ENCODE results near the gene KCNC3.

The KCNC3 gene

DNA sequence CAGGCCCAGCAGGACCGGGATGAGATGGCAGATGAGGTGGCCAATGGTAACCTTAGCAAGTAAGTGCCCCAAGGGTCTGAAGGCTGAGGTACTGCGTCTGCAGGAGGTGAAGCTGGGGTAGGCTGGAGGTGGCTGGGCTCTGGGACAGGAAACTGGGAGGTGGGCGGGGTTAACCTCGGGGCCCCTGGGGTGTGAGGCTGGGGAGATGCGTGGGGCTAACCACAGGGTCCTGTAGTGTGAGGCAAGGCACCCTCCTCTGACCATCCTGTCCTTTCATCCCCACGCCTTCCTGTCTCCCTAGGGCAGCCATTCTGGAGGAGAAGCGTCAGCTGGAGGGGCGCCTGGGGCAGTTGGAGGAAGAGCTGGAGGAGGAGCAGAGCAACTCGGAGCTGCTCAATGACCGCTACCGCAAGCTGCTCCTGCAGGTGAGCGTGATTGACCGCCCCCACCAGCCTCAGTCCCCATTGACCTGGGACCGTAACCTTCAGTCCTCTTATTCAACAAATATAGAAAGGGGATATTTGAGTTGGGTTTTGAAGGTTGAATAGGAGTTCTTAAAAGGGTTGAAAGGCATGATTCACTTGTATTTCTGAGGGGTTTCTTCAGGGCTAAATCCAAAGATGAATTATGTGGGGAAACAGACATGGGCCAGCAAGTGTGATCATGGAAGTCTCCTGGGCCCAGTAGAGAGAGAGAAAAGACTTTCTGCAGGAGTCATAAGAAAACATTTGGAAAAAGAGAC, 35.7 kb downstream of the KCNC3 start:
- Histone ChIP-seq H3K27me3 (ENCODE audit: control insufficient read depth, insufficient read depth, low read length) (no peaks in the 10 kb centered on the region), H3K4me1 (ENCODE audit: control insufficient read depth, low read depth, low read length) (peaks cover 9% of the 10 kb centered on the region), H3K4me3 (ENCODE audit: low read length) (no peak overlapping the region), H3K9ac (ENCODE audit: low read length) (no peak overlapping the region), H3K36me3 (ENCODE audit: control insufficient read depth, low read depth, low read length) (peaks cover 8% of the 10 kb centered on the region), H3K27ac (ENCODE audit: low read length) (no peak overlapping the region), H3K9me3 (ENCODE audit: control insufficient read depth, low read depth, low read length) (no peaks in the 10 kb centered on the region)

DNA sequence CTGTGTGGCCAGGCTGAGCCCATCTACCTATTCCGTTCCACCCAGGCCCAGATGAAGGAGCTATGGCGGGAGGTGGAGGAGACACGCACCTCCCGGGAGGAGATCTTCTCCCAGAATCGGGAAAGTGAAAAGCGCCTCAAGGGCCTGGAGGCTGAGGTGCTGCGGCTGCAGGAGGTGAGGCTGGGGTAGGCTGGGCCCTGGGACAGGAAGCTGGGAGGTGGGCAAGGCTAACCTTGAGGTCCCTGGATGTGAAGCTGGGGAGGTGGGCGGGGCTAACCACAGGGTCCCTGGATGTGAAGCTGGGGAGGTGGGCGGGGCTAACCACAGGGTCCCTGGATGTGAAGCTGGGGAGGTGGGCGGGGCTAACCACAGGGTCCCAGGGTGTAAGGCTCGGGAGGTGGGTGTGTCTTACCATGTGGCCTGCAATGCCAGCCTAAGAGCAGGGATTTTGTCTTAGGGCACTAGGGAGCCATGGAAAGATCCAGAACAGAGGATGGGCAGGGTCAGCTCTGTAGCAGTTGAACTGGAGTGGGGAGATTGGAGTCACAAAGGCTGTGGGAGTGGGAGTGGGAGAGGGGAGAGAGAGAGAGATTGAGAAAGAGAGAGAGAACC, 36.9 kb downstream of the KCNC3 start:
- Histone ChIP-seq H3K4me3 (ENCODE audit: low read length) (no peak overlapping the region), H3K36me3 (ENCODE audit: control insufficient read depth, low read depth, low read length) (peaks cover 11% of the 10 kb centered on the region), H3K9me3 (ENCODE audit: control insufficient read depth, low read depth, low read length) (no peaks in the 10 kb centered on the region), H3K4me1 (ENCODE audit: control insufficient read depth, low read depth, low read length) (peaks cover 9% of the 10 kb centered on the region), H3K9ac (ENCODE audit: low read length) (no peak overlapping the region), H3K27ac (ENCODE audit: low read length) (no peak overlapping the region), H3K27me3 (ENCODE audit: control insufficient read depth, insufficient read depth, low read length) (no peaks in the 10 kb centered on the region)

DNA sequence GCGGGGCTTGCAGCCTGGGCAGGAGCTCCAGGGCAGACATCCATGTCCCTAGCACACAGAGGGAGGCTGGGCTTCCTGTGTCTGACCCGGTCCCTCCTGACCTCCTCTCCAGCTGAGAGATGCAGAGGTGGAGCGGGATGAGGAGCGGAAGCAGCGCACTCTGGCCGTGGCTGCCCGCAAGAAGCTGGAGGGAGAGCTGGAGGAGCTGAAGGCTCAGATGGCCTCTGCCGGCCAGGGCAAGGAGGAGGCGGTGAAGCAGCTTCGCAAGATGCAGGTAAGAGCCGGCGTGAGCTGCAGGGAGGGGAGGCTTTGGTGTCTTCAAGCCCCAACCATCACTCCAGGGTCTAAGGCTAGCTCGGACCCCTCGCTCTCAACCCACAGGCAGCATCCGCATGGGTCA, 38.4 kb downstream of the KCNC3 start:
- H3K9ac ChIP-seq (ENCODE audit: low read length) = no peak overlapping the region
- peaks cover 19% of the 10 kb centered on the region for H3K36me3 ChIP-seq (ENCODE audit: control insufficient read depth, low read depth, low read length)

DNA sequence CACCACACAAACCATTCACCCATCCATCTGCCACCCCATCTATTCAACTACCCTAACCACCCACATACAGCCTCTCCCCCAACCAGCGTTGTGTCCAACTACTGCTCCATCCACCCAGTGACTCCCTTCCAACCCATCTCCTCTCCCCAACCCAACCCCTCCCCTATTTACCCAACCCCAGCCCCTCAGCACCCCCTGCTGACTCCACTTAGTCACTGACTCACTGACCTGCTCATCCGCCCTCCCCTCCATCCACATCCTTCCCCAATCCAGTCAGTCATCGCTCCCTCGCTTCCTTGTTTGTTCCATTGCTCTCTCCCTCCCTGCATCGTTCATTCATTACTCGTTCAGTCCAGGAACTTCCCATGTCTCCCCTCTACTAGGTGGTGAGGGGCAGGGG, 39.2 kb downstream of the KCNC3 start:
- Histone ChIP-seq H3K4me3 (ENCODE audit: low read length) (no peak overlapping the region), H3K4me1 (ENCODE audit: control insufficient read depth, low read depth, low read length) (peaks cover 9% of the 10 kb centered on the region), H3K27me3 (ENCODE audit: control insufficient read depth, insufficient read depth, low read length) (no peaks in the 10 kb centered on the region), H3K27ac (ENCODE audit: low read length) (no peak overlapping the region), H3K9ac (ENCODE audit: low read length) (no peak overlapping the region), H3K36me3 (ENCODE audit: control insufficient read depth, low read depth, low read length) (peaks cover 24% of the 10 kb centered on the region), H3K9me3 (ENCODE audit: control insufficient read depth, low read depth, low read length) (peaks cover 4% of the 10 kb centered on the region)

More for the DNA sequence above, 38.4 kb downstream of the KCNC3 start:
- Histone ChIP-seq H3K4me3 (ENCODE audit: low read length) (no peak overlapping the region), H3K9me3 (ENCODE audit: control insufficient read depth, low read depth, low read length) (no peaks in the 10 kb centered on the region), H3K4me1 (ENCODE audit: control insufficient read depth, low read depth, low read length) (peaks cover 9% of the 10 kb centered on the region), H3K27me3 (ENCODE audit: control insufficient read depth, insufficient read depth, low read length) (no peaks in the 10 kb centered on the region), H3K27ac (ENCODE audit: low read length) (no peak overlapping the region)

DNA sequence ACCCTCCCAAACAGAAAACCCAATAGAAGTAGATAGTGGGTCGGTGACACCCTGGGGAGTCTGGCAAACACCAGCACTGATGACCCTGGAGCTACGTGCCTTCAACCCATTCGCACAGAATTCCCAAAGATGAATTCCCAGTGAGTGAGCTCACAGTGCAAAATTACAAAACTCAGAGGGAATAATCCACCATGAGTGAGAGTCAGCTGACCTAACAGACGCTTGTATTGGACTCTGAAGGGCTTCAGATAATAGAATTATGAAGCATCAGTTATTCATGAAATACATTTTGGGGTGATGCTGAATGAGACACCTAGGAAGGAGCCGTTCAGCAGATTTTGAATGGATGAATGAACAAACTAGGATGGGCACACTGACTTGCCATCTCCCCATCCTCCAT, 40.2 kb downstream of the KCNC3 start:
- no peak overlapping the region for H3K4me3 ChIP-seq (ENCODE audit: low read length)
- H3K36me3 ChIP-seq (ENCODE audit: control insufficient read depth, low read depth, low read length) = peaks cover 23% of the 10 kb centered on the region

DNA sequence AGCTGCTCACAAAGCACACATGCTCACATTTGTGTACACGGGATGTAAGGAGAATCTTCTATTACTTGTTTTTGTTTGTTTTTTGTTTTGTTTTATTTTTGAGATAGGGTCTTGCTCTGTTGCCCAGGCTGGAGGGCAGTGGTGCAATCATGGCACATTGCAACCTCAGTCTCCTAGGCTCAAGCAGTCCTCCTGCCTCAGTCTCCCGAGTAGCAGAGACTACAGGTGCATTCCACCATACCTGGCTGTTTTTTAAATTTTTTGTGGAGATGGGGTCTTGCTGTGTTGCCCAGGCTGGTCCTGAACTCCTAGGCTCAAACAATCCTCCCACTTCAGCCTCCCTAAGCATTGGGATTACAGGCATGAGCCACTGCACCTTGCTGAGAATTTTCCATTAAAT, 41.8 kb downstream of the KCNC3 start:
- Histone ChIP-seq H3K27me3 (ENCODE audit: control insufficient read depth, insufficient read depth, low read length) (no peaks in the 10 kb centered on the region), H3K36me3 (ENCODE audit: control insufficient read depth, low read depth, low read length) (peaks cover 18% of the 10 kb centered on the region), H3K27ac (ENCODE audit: low read length) (no peak overlapping the region), H3K4me1 (ENCODE audit: control insufficient read depth, low read depth, low read length) (no peaks in the 10 kb centered on the region), H3K4me3 (ENCODE audit: low read length) (no peak overlapping the region), H3K9ac (ENCODE audit: low read length) (no peak overlapping the region), H3K9me3 (ENCODE audit: control insufficient read depth, low read depth, low read length) (peaks cover 4% of the 10 kb centered on the region)

More for the DNA sequence above, 40.2 kb downstream of the KCNC3 start:
- no peak overlapping the region for H3K27ac ChIP-seq (ENCODE audit: low read length)
- peaks cover 4% of the 10 kb centered on the region for H3K9me3 ChIP-seq (ENCODE audit: control insufficient read depth, low read depth, low read length)
- no peaks in the 10 kb centered on the region for H3K27me3 ChIP-seq (ENCODE audit: control insufficient read depth, insufficient read depth, low read length)
- no peak overlapping the region for H3K9ac ChIP-seq (ENCODE audit: low read length)
- H3K4me1 ChIP-seq (ENCODE audit: control insufficient read depth, low read depth, low read length) = peaks cover 9% of the 10 kb centered on the region

DNA sequence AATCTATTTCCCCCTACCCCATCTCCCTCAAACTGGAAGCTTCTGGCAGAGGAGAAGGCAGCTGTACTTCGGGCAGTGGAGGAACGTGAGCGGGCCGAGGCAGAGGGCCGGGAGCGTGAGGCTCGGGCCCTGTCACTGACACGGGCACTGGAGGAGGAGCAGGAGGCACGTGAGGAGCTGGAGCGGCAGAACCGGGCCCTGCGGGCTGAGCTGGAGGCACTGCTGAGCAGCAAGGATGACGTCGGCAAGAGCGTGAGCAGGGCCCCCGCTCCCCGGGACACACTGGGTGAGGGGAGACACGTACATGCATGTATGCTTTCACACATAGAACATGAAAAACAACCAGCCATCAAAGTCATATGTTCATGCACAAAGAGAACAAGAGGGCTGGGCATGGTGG, 42.7 kb downstream of the KCNC3 start:
- Histone ChIP-seq H3K4me3 (ENCODE audit: low read length) (no peak overlapping the region), H3K36me3 (ENCODE audit: control insufficient read depth, low read depth, low read length) (peaks cover 24% of the 10 kb centered on the region), H3K27me3 (ENCODE audit: control insufficient read depth, insufficient read depth, low read length) (no peaks in the 10 kb centered on the region), H3K27ac (ENCODE audit: low read length) (no peak overlapping the region), H3K4me1 (ENCODE audit: control insufficient read depth, low read depth, low read length) (no peaks in the 10 kb centered on the region), H3K9me3 (ENCODE audit: control insufficient read depth, low read depth, low read length) (peaks cover 4% of the 10 kb centered on the region), H3K9ac (ENCODE audit: low read length) (no peak overlapping the region)

DNA sequence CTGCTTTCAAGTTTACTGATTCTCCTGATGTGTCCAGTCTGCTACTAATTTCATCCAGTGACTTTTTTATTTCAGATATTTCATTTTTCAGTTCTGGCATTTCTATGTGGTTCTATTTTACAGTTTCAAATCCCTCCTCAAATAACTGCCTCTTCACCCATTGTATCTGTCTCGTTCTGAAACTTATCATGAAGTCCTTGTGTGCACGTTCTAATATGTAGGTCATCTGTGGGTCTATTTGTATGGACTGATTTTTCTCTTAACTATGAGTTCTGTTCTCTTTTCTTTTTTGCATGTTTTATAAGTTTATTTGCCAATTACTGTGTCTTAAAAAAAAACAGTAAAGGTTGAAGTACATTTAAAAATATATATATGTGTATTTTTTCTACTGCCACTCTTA, 43.3 kb downstream of the KCNC3 start:
- Histone ChIP-seq H3K36me3 (ENCODE audit: control insufficient read depth, low read depth, low read length) (peaks cover 24% of the 10 kb centered on the region), H3K9ac (ENCODE audit: low read length) (no peak overlapping the region), H3K27me3 (ENCODE audit: control insufficient read depth, insufficient read depth, low read length) (no peaks in the 10 kb centered on the region), H3K27ac (ENCODE audit: low read length) (no peak overlapping the region), H3K4me1 (ENCODE audit: control insufficient read depth, low read depth, low read length) (no peaks in the 10 kb centered on the region), H3K9me3 (ENCODE audit: control insufficient read depth, low read depth, low read length) (peaks cover 4% of the 10 kb centered on the region), H3K4me3 (ENCODE audit: low read length) (no peak overlapping the region)

DNA sequence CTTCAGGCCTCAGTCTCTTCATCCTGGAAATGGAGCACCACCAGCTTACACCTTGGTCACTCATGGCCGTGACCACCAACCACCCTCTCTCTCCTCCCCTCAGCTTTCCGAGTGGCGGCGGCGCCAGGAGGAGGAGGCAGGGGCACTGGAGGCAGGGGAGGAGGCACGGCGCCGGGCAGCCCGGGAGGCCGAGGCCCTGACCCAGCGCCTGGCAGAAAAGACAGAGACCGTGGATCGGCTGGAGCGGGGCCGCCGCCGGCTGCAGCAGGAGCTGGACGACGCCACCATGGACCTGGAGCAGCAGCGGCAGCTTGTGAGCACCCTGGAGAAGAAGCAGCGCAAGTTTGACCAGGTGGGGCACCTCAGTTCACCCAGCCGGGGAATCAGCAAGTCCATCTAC, 47.7 kb downstream of the KCNC3 start:
- Histone ChIP-seq H3K4me1 (ENCODE audit: control insufficient read depth, low read depth, low read length) (no peaks in the 10 kb centered on the region), H3K27me3 (ENCODE audit: control insufficient read depth, insufficient read depth, low read length) (no peaks in the 10 kb centered on the region), H3K9ac (ENCODE audit: low read length) (no peak overlapping the region), H3K4me3 (ENCODE audit: low read length) (no peak overlapping the region), H3K36me3 (ENCODE audit: control insufficient read depth, low read depth, low read length) (peaks cover 26% of the 10 kb centered on the region), H3K9me3 (ENCODE audit: control insufficient read depth, low read depth, low read length) (peaks cover 4% of the 10 kb centered on the region), H3K27ac (ENCODE audit: low read length) (no peak overlapping the region)

DNA sequence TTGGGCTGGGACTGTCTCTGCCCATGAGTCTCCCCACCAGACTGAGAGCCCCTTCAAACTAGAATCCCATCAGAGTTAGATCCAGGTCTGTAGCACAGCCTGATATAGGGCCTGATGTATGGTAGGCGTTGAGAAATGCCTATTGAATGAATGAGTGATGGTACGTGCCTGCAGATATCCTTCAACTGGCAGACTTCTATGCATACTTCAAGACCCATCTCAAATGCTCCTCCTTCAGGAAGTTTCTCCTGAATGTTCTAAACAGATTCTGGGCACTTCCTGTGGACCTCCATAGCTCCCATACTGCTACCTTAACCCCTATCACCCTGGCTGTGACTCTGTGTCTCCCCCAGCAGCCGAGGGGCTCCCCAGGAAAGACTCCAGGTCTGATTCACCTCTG, 48.2 kb downstream of the KCNC3 start:
- H3K9me3 ChIP-seq (ENCODE audit: control insufficient read depth, low read depth, low read length) = peaks cover 4% of the 10 kb centered on the region
- H3K9ac ChIP-seq (ENCODE audit: low read length) = no peak overlapping the region
- no peak overlapping the region for H3K27ac ChIP-seq (ENCODE audit: low read length)
- H3K4me3 ChIP-seq (ENCODE audit: low read length) = no peak overlapping the region
- H3K36me3 ChIP-seq (ENCODE audit: control insufficient read depth, low read depth, low read length) = peaks cover 23% of the 10 kb centered on the region
- no peaks in the 10 kb centered on the region for H3K27me3 ChIP-seq (ENCODE audit: control insufficient read depth, insufficient read depth, low read length)
- no peaks in the 10 kb centered on the region for H3K4me1 ChIP-seq (ENCODE audit: control insufficient read depth, low read depth, low read length)

DNA sequence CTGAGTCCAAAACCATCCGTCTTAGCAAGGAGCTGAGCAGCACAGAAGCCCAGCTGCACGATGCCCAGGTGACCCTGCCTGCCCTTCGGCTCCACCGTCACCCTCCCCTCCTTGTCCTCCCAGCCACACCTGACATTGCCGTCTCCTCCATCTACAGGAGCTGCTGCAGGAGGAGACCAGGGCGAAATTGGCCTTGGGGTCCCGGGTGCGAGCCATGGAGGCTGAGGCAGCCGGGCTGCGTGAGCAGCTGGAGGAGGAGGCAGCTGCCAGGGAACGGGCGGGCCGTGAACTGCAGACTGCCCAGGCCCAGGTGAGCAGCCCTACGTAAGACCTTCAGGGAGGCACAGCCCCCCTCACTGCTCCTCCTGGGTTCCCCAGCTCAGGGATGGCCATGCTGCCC, 49.1 kb downstream of the KCNC3 start:
- no peaks in the 10 kb centered on the region for H3K9me3 ChIP-seq (ENCODE audit: control insufficient read depth, low read depth, low read length)
- no peaks in the 10 kb centered on the region for H3K27me3 ChIP-seq (ENCODE audit: control insufficient read depth, insufficient read depth, low read length)
- no peak overlapping the region for H3K27ac ChIP-seq (ENCODE audit: low read length)
- H3K36me3 ChIP-seq (ENCODE audit: control insufficient read depth, low read depth, low read length) = peaks cover 19% of the 10 kb centered on the region
- no peaks in the 10 kb centered on the region for H3K4me1 ChIP-seq (ENCODE audit: control insufficient read depth, low read depth, low read length)
- H3K9ac ChIP-seq (ENCODE audit: low read length) = no peak overlapping the region
- no peak overlapping the region for H3K4me3 ChIP-seq (ENCODE audit: low read length)
